HUES48 (cell line): ENCODE results near the gene SCAF8.

Experiments
- H3K27ac ChIP-seq: one replicate; pipeline ENCODE4 v1.7.0; 2013; ENCODE audit warnings: low read depth, low read length, inconsistent platforms
- H3K27me3 ChIP-seq: 2 replicates; pipeline ENCODE4 v1.6.1; 2013; ENCODE audit warnings: mild to moderate bottlenecking, low read length; ENCODE audit not compliant: control insufficient read depth, insufficient read depth
- H3K36me3 ChIP-seq: 2 replicates; pipeline ENCODE4 v1.6.1; 2013; ENCODE audit warnings: low read length; ENCODE audit not compliant: control insufficient read depth, insufficient read depth
- H3K4me1 ChIP-seq: 2 replicates; pipeline ENCODE4 v1.6.1; 2013; ENCODE audit warnings: mild to moderate bottlenecking, low read length; ENCODE audit not compliant: control insufficient read depth, insufficient read depth
- H3K4me3 ChIP-seq: 2 replicates; pipeline ENCODE4 v1.5.1; 2013; ENCODE audit warnings: mild to moderate bottlenecking, low read depth, low read length
- H3K9ac ChIP-seq: 2 replicates; pipeline ENCODE4 v1.6.1; 2013; ENCODE audit warnings: mild to moderate bottlenecking, low read depth, low read length, moderate library complexity
- H3K9me3 ChIP-seq: 2 replicates; pipeline ENCODE4 v1.6.1; 2013; ENCODE audit warnings: low read length; ENCODE audit not compliant: control insufficient read depth, insufficient read depth

Gene SCAF8

GRCh38 chr6:154841109-154841508, 107.9 kb downstream of the SCAF8 start:
- no peak overlapping the region for H3K9ac ChIP-seq
- H3K27ac ChIP-seq = no peak overlapping the region
- H3K9me3 ChIP-seq = no peaks in the 10 kb centered on the region
- H3K27me3 ChIP-seq = no peaks in the 10 kb centered on the region
- H3K4me1 ChIP-seq = peaks cover 36% of the 10 kb centered on the region
- no peaks in the 10 kb centered on the region for H3K36me3 ChIP-seq
- no peak overlapping the region for H3K4me3 ChIP-seq

- Histone ChIP-seq H3K27ac (no peak overlapping the region), H3K9ac (no peak overlapping the region), H3K9me3 (no peaks in the 10 kb centered on the region), H3K4me1 (peaks cover 39% of the 10 kb centered on the region), H3K36me3 (no peaks in the 10 kb centered on the region), H3K4me3 (no peak overlapping the region), H3K27me3 (no peaks in the 10 kb centered on the region)
Observed at GRCh38 chr6:154842833-154843232, 109.6 kb downstream of the SCAF8 start.

GRCh38 chr6:154847318-154847717, 114.1 kb downstream of the SCAF8 start:
- H3K27ac ChIP-seq = no peak overlapping the region
- H3K36me3 ChIP-seq = no peaks in the 10 kb centered on the region
- H3K4me1 ChIP-seq = peaks cover 17% of the 10 kb centered on the region; the same call in 1 of the 2 replicates

GRCh38 chr6:154848580-154848979, 115.4 kb downstream of the SCAF8 start:
- no peaks in the 10 kb centered on the region for H3K9me3 ChIP-seq
- H3K4me1 ChIP-seq = peaks cover 17% of the 10 kb centered on the region; the same call in 1 of the 2 replicates
- no peak overlapping the region for H3K9ac ChIP-seq
- H3K27me3 ChIP-seq = no peaks in the 10 kb centered on the region
- no peak overlapping the region for H3K4me3 ChIP-seq
- no peaks in the 10 kb centered on the region for H3K36me3 ChIP-seq
- no peak overlapping the region for H3K27ac ChIP-seq

More at GRCh38 chr6:154847318-154847717, 114.1 kb downstream of the SCAF8 start:
- H3K27me3 ChIP-seq = no peaks in the 10 kb centered on the region
- no peaks in the 10 kb centered on the region for H3K9me3 ChIP-seq
- H3K9ac ChIP-seq = no peak overlapping the region
- no peak overlapping the region for H3K4me3 ChIP-seq

GRCh38 chr6:154849475-154849874, 116.3 kb downstream of the SCAF8 start:
- no peak overlapping the region for H3K27ac ChIP-seq
- peaks cover 17% of the 10 kb centered on the region; the same call in 1 of the 2 replicates for H3K4me1 ChIP-seq
- no peak overlapping the region for H3K9ac ChIP-seq

GRCh38 chr6:154852687-154853086, 119.5 kb downstream of the SCAF8 start:
- Histone ChIP-seq H3K36me3 (no peaks in the 10 kb centered on the region), H3K4me3 (no peak overlapping the region), H3K9me3 (no peaks in the 10 kb centered on the region), H3K27ac (no peak overlapping the region), H3K4me1 (peaks cover 12% of the 10 kb centered on the region; the same call in 1 of the 2 replicates), H3K27me3 (no peaks in the 10 kb centered on the region), H3K9ac (no peak overlapping the region)

More at GRCh38 chr6:154849475-154849874, 116.3 kb downstream of the SCAF8 start:
- Histone ChIP-seq H3K27me3 (no peaks in the 10 kb centered on the region), H3K4me3 (no peak overlapping the region), H3K36me3 (no peaks in the 10 kb centered on the region), H3K9me3 (no peaks in the 10 kb centered on the region)

- H3K4me3 ChIP-seq = no peak overlapping the region
- no peaks in the 10 kb centered on the region for H3K9me3 ChIP-seq
- H3K4me1 ChIP-seq = no peaks in the 10 kb centered on the region
- no peak overlapping the region for H3K9ac ChIP-seq
- no peaks in the 10 kb centered on the region for H3K36me3 ChIP-seq
- H3K27me3 ChIP-seq = no peaks in the 10 kb centered on the region
- H3K27ac ChIP-seq = no peak overlapping the region
Observed at GRCh38 chr6:154857529-154857928, 124.3 kb downstream of the SCAF8 start.

- H3K27ac ChIP-seq = no peak overlapping the region
- no peaks in the 10 kb centered on the region for H3K36me3 ChIP-seq
- no peak overlapping the region for H3K4me3 ChIP-seq
- H3K4me1 ChIP-seq = peaks cover 15% of the 10 kb centered on the region
- no peak overlapping the region for H3K9ac ChIP-seq
- H3K27me3 ChIP-seq = no peaks in the 10 kb centered on the region
- no peaks in the 10 kb centered on the region for H3K9me3 ChIP-seq
Observed at GRCh38 chr6:154861825-154862224, 128.6 kb downstream of the SCAF8 start.

GRCh38 chr6:154862536-154862935, 129.3 kb downstream of the SCAF8 start:
- no peak overlapping the region for H3K27ac ChIP-seq
- no peak overlapping the region for H3K9ac ChIP-seq
- no peaks in the 10 kb centered on the region for H3K36me3 ChIP-seq
- no peak overlapping the region for H3K4me3 ChIP-seq
- H3K27me3 ChIP-seq = no peaks in the 10 kb centered on the region
- H3K4me1 ChIP-seq = peaks cover 15% of the 10 kb centered on the region
- no peaks in the 10 kb centered on the region for H3K9me3 ChIP-seq

- H3K9ac ChIP-seq = no peak overlapping the region
- no peaks in the 10 kb centered on the region for H3K36me3 ChIP-seq
- H3K27ac ChIP-seq = peak overlapping the region; percentile 53
- H3K9me3 ChIP-seq = no peaks in the 10 kb centered on the region
- H3K4me3 ChIP-seq = no peak overlapping the region
- H3K4me1 ChIP-seq = peaks cover 15% of the 10 kb centered on the region
- H3K27me3 ChIP-seq = no peaks in the 10 kb centered on the region
Observed at GRCh38 chr6:154864066-154864430, 130.8 kb downstream of the SCAF8 start.

- Histone ChIP-seq H3K27me3 (no peaks in the 10 kb centered on the region), H3K9ac (no peak overlapping the region), H3K4me3 (no peak overlapping the region), H3K27ac (no peak overlapping the region), H3K9me3 (no peaks in the 10 kb centered on the region), H3K4me1 (peaks cover 15% of the 10 kb centered on the region), H3K36me3 (no peaks in the 10 kb centered on the region)
Observed at GRCh38 chr6:154865291-154865690, 132.1 kb downstream of the SCAF8 start.

- H3K27me3 ChIP-seq = no peaks in the 10 kb centered on the region
- no peak overlapping the region for H3K4me3 ChIP-seq
- H3K4me1 ChIP-seq = peaks cover 22% of the 10 kb centered on the region
- H3K27ac ChIP-seq = no peak overlapping the region
- H3K36me3 ChIP-seq = no peaks in the 10 kb centered on the region
- no peaks in the 10 kb centered on the region for H3K9me3 ChIP-seq
- H3K9ac ChIP-seq = no peak overlapping the region
Observed at GRCh38 chr6:154868143-154868594, 135.0 kb downstream of the SCAF8 start.
